ENCODE measurements around the gene ZFP91. TPM values are rescaled to one million over a fixed set of nuclear protein-coding genes. Genes with fewer than 3 reads are reported as not detected.

The ZFP91 gene, protein sequence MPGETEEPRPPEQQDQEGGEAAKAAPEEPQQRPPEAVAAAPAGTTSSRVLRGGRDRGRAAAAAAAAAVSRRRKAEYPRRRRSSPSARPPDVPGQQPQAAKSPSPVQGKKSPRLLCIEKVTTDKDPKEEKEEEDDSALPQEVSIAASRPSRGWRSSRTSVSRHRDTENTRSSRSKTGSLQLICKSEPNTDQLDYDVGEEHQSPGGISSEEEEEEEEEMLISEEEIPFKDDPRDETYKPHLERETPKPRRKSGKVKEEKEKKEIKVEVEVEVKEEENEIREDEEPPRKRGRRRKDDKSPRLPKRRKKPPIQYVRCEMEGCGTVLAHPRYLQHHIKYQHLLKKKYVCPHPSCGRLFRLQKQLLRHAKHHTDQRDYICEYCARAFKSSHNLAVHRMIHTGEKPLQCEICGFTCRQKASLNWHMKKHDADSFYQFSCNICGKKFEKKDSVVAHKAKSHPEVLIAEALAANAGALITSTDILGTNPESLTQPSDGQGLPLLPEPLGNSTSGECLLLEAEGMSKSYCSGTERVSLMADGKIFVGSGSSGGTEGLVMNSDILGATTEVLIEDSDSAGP
- 10 to 100 TPM; 45.9 to 52.4 (median 47.5) TPM for total RNA-seq

DNA sequence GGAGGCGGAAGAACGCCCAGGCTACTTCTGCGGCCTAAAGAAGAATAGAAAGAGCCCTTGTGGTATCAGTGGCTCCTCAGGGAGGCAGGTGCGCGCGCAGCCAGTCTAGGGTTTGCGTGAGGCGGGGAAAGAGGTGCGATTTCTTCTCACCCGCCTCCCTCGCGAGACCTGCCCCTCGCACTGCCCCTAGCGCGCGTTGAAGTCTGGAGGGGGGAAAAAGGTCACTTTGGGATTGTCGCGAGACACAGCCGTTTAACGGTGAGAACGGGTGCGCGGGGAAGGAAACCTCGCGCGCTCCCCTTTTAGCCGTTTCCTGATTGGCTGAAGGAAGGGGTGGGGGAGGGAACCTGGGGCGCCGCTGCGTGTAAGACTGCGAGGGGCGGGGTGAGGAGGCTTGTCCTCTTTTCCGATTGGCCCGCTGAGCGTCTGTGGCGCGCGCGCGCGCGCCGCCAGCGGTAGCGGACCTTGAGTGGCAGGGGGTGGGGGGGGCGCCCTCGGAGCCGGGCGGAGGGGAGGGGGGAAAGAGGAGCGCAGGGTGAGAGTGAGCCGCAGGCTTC is at the start of gene ZFP91:
Gene ZFP91, plus strand, starts transcription at position 429 of the 557 bp plus-strand sequence. CDS start 219 bp downstream, outside the sequence.
- H3K4me3 ChIP-seq = peak within 1 kb of the TSS; percentile 99
- no peaks in the 10 kb centered on the region for H3K36me3 ChIP-seq
- peak in 1 of 3 donors; percentile 65 for TF ChIP-seq POLR2AphosphoS5 (IDR thresholded peaks at IDR 0.05)
- TF ChIP-seq EP300 (IDR thresholded peaks at IDR 0.05) = no peak
- TF ChIP-seq POLR2A (IDR thresholded peaks at IDR 0.05) = peak; percentile 64 to 90
- DNase-seq (ENCODE audit: low spot score in 2 of 2) = peak; percentile 99
- peaks cover 74% of the 10 kb centered on the region for H3K4me1 ChIP-seq
- peak within 1 kb of the TSS; percentile 100 for H3K27ac ChIP-seq
- no peaks in the 10 kb centered on the region for H3K9me3 ChIP-seq
- under 1% methylated on average over 31 of the region's 51 CpGs for WGBS
- H3K27me3 ChIP-seq = no peaks in the 10 kb centered on the region

DNA sequence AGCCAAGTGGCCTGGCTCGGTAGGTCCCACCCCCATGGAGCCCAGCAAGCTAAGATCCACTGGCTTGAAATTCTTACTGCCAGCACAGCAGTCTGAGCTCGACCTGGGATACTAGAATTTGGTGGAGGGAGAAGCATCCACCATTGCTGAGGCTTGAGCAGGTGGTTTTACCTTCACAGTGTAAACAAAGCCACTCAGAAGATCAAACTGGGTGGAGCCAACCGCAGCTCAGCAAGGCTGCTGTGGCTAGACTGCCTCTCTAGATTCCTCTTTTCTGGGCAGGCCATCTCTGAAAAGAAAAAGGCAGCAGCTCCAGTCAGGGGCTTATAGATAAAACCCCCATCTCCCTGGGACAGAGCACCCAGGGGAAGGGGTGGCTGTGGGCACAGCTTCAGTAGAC is 48.6 kb upstream of the ZFP91 start:
- peaks cover 40% of the 10 kb centered on the region for H3K36me3 ChIP-seq
- 100% methylated on average over 2 of the region's 3 CpGs for WGBS

DNA sequence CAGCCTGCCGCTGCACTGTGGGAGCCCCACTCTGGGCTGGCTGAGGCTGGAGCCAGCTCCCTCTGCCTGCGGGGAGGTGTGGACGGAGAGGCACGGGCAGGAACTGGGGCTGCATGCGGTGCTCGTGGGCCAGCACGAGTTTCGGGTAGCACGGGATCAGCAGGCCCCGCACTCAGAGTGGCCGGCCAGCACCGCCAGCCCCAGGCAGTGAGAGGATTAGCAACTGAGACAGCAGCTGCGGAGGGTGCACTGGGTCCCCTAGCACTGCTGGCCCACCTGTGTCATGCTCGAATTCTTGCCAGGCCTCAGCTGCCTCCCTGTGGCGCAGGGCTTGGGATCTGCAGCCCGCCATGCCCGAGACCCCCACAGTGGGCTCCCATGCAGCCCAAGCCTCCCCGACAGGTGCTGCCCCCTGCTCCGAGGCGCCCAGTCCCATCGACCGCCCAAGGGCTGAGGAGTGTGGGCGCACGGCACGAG is 47.0 kb upstream of the ZFP91 start:
- H3K9me3 ChIP-seq = no peaks in the 10 kb centered on the region
- 100% methylated on average over 2 of the region's 25 CpGs for WGBS
- H3K4me3 ChIP-seq = no peak overlapping the region
- TF ChIP-seq POLR2A (IDR thresholded peaks at IDR 0.05) (no peak), EP300 (IDR thresholded peaks at IDR 0.05) (no peak), POLR2AphosphoS5 (IDR thresholded peaks at IDR 0.05) (no peak)
- TF ChIP-seq, protein P1, sequence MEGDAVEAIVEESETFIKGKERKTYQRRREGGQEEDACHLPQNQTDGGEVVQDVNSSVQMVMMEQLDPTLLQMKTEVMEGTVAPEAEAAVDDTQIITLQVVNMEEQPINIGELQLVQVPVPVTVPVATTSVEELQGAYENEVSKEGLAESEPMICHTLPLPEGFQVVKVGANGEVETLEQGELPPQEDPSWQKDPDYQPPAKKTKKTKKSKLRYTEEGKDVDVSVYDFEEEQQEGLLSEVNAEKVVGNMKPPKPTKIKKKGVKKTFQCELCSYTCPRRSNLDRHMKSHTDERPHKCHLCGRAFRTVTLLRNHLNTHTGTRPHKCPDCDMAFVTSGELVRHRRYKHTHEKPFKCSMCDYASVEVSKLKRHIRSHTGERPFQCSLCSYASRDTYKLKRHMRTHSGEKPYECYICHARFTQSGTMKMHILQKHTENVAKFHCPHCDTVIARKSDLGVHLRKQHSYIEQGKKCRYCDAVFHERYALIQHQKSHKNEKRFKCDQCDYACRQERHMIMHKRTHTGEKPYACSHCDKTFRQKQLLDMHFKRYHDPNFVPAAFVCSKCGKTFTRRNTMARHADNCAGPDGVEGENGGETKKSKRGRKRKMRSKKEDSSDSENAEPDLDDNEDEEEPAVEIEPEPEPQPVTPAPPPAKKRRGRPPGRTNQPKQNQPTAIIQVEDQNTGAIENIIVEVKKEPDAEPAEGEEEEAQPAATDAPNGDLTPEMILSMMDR (IDR thresholded peaks at IDR 0.05) = no peak
- no peaks in the 10 kb centered on the region for H3K27me3 ChIP-seq
- H3K36me3 ChIP-seq = peaks cover 40% of the 10 kb centered on the region
- no peaks in the 10 kb centered on the region for H3K4me1 ChIP-seq
- DNase-seq (ENCODE audit: low spot score in 2 of 2) = no peak
- no peak overlapping the region for H3K27ac ChIP-seq

More for the DNA sequence above, 48.6 kb upstream of the ZFP91 start:
- H3K27me3 ChIP-seq = no peaks in the 10 kb centered on the region
- H3K9me3 ChIP-seq = no peaks in the 10 kb centered on the region
- no peak overlapping the region for H3K4me3 ChIP-seq
- H3K4me1 ChIP-seq = no peaks in the 10 kb centered on the region
- no peak overlapping the region for H3K27ac ChIP-seq
- no peak for DNase-seq (ENCODE audit: low spot score in 2 of 2)
- TF ChIP-seq POLR2AphosphoS5 (IDR thresholded peaks at IDR 0.05) (no peak), EP300 (IDR thresholded peaks at IDR 0.05) (no peak), POLR2A (IDR thresholded peaks at IDR 0.05) (no peak)
- TF ChIP-seq, protein P1 (IDR thresholded peaks at IDR 0.05) = no peak

DNA sequence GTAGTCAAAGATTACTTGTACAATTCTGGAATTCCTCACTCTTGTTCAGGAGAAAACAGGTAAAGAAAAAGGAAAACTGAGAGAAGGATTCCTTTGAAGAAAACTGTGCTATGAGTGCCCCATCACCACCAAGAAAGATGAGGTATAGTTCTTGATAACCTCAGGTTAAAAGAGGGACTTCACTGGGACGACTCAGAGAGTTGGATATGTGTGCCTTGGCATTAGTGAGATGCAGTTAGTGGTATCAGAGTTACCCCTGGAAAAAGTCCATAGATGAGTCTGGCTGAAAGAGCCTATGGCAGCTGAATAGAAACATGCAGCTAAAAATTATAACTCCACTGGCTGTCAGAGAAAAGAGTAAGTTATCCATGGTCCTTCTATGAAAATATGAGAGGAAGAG is 32.0 kb upstream of the ZFP91 start:
- Histone ChIP-seq H3K27me3 (no peaks in the 10 kb centered on the region), H3K9me3 (no peaks in the 10 kb centered on the region), H3K4me3 (no peak overlapping the region), H3K27ac (no peak overlapping the region), H3K36me3 (peaks cover 65% of the 10 kb centered on the region), H3K4me1 (no peaks in the 10 kb centered on the region)
- DNase-seq (ENCODE audit: low spot score in 2 of 2) = no peak
- TF ChIP-seq POLR2A (IDR thresholded peaks at IDR 0.05) (no peak), EP300 (IDR thresholded peaks at IDR 0.05) (no peak), POLR2AphosphoS5 (IDR thresholded peaks at IDR 0.05) (no peak)
- TF ChIP-seq, protein P1 (IDR thresholded peaks at IDR 0.05) = no peak
- WGBS = 88% methylated on average over 1 of the region's 1 CpG

DNA sequence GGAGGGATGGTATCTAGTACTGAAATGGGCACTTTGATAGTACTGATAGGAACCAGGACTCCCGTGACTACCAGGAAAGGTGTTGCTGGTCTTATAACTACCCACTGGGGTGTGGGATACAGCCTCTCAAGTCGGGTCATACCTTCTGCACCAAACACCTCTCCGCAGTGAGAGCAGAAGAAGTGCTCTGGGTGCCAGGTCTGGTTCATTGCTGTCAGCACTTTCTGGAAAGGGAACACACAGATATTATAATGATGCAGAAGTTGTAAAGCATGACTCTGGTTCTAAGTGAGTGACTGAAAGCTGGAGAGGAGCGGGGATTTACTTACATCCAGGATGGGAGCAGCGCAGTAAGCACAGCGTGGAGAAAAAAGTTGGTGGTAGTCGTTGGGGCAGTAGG is 29.2 kb upstream of the ZFP91 start:
- TF ChIP-seq POLR2AphosphoS5 (IDR thresholded peaks at IDR 0.05) (no peak), EP300 (IDR thresholded peaks at IDR 0.05) (no peak)
- whole genome bisulfite sequencing = 91% methylated on average over 7 of the region's 7 CpGs
- H3K9me3 ChIP-seq = no peaks in the 10 kb centered on the region
- no peaks in the 10 kb centered on the region for H3K4me1 ChIP-seq
- no peak overlapping the region for H3K27ac ChIP-seq
- no peaks in the 10 kb centered on the region for H3K27me3 ChIP-seq
- DNase-seq (ENCODE audit: low spot score in 2 of 2) = no peak
- H3K36me3 ChIP-seq = peaks cover 78% of the 10 kb centered on the region
- H3K4me3 ChIP-seq = no peak overlapping the region

DNA sequence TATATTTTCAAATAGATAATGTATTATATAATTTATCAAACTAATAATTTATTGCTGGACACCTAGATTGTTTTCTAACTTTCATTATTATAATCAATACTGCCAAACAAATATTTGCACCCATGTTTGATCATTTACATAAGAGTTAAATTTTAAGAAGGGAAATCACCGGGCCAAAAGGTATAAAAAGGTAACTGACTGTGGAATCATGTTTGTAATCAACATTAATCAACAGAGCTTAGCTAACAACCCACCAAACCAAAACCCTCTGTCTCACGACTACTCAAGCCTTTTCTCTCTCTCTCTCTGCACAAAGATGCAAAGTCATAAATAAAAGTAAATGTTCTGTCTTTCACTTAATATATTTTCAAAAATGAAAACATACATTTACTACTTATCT is 18.0 kb upstream of the ZFP91 start:
- no peak for DNase-seq (ENCODE audit: low spot score in 2 of 2)

More for the DNA sequence above, 18.0 kb upstream of the ZFP91 start:
- Histone ChIP-seq H3K4me3 (no peak overlapping the region), H3K27me3 (no peaks in the 10 kb centered on the region), H3K27ac (no peak overlapping the region), H3K36me3 (peaks cover 9% of the 10 kb centered on the region), H3K4me1 (no peaks in the 10 kb centered on the region), H3K9me3 (no peaks in the 10 kb centered on the region)
- no peak for TF ChIP-seq EP300 (IDR thresholded peaks at IDR 0.05)
- TF ChIP-seq, protein P1 (IDR thresholded peaks at IDR 0.05) = no peak
- no peak for TF ChIP-seq POLR2A (IDR thresholded peaks at IDR 0.05)
- WGBS = 67% methylated on average over 2 of the region's 2 CpGs
